ENCODE results near the gene LRRC37A.
A peak's percentile ranks its signal among the peaks of the same experiment; 100 is the strongest.
"Not testable (repeated sequence)": the region's sequence is repeated elsewhere in the genome, so short reads cannot be mapped to it uniquely, and the experiment has no call there.

LRRC37A gene

GRCh38 chr17:46294831-46295230 lies at the start of gene LRRC37A:
LRRC37A (plus strand) TSS chr17:46295131; CDS start chr17:46295134, 3 bp downstream.
- DNase-seq, result not testable (repeated sequence)

- DNase-seq, result not testable (repeated sequence)
Observed at GRCh38 chr17:46249153-46249552, 45.8 kb upstream of the LRRC37A start.

GRCh38 chr17:46252804-46253203 lies 42.1 kb upstream of the LRRC37A start:
- not testable (repeated sequence) for DNase-seq

GRCh38 chr17:46253722-46254121 lies 41.2 kb upstream of the LRRC37A start:
- DNase-seq, result peak; percentile 45 to 67 (median 60)

- not testable (repeated sequence) for DNase-seq
Observed at GRCh38 chr17:46254215-46254614, 40.7 kb upstream of the LRRC37A start.

- DNase-seq, result not testable (repeated sequence)
Observed at GRCh38 chr17:46256369-46256768, 38.6 kb upstream of the LRRC37A start.

- DNase-seq, result not testable (repeated sequence)
Observed at GRCh38 chr17:46259845-46260661, 34.9 kb upstream of the LRRC37A start.

GRCh38 chr17:46262271-46262670 lies 32.7 kb upstream of the LRRC37A start:
- no peak for DNase-seq

GRCh38 chr17:46264456-46265198 lies 30.3 kb upstream of the LRRC37A start:
- DNase-seq, result no peak

GRCh38 chr17:46266063-46266655 lies 28.8 kb upstream of the LRRC37A start:
- not testable (repeated sequence) for DNase-seq

- DNase-seq, result peak; percentile 52 to 78 (median 68)
Observed at GRCh38 chr17:46266656-46267544, 28.0 kb upstream of the LRRC37A start.

- no peak for DNase-seq
Observed at GRCh38 chr17:46270032-46270431, 24.9 kb upstream of the LRRC37A start.

GRCh38 chr17:46273541-46274236 lies 21.2 kb upstream of the LRRC37A start:
- DNase-seq, result no peak

- DNase-seq, result no peak
Observed at GRCh38 chr17:46274238-46274637, 20.7 kb upstream of the LRRC37A start.

- DNase-seq, result not testable (repeated sequence)
Observed at GRCh38 chr17:46276728-46277479, 18.0 kb upstream of the LRRC37A start.

- DNase-seq, result not testable (repeated sequence)
Observed at GRCh38 chr17:46281336-46281735, 13.6 kb upstream of the LRRC37A start.

- not testable (repeated sequence) for DNase-seq
Observed at GRCh38 chr17:46282635-46283034, 12.3 kb upstream of the LRRC37A start.

GRCh38 chr17:46284467-46284866 lies 10.5 kb upstream of the LRRC37A start:
- DNase-seq, result not testable (repeated sequence)

- not testable (repeated sequence) for DNase-seq
Observed at GRCh38 chr17:46285500-46285899, 9.4 kb upstream of the LRRC37A start.

- peak in 1 of 4 experiments; percentile 32 for DNase-seq
Observed at GRCh38 chr17:46286764-46287221, 8.1 kb upstream of the LRRC37A start.

- DNase-seq, result not testable (repeated sequence)
Observed at GRCh38 chr17:46287587-46287986, 7.3 kb upstream of the LRRC37A start.

Measured in activated naive CD4-positive, alpha-beta T cell (primary cell).